Sigmoid colon (tissue), 7 donors: ENCODE results near the gene SPRED1. TPM values are rescaled to one million over a fixed set of nuclear protein-coding genes. Genes with fewer than 3 reads are reported as not detected.

ENCODE experiments used
- DNase-seq: peaks from one replicate; pipeline ENCODE4 v3.0.0-alpha.2; 2019
- H3K27ac ChIP-seq, 4 donors: fragments of 200-600 bp; sonication (generic); one replicate each; pipeline ENCODE4 v1.5.1; 2016 to 2019; ENCODE audit warnings: mild to moderate bottlenecking in 1 of 4
- H3K27me3 ChIP-seq, 3 donors: fragments of 200-600 bp; sonication (generic); one replicate each; pipeline ENCODE4 v1.5.1; 2019; ENCODE audit warnings: mild to moderate bottlenecking in 1 of 3
- H3K36me3 ChIP-seq, 4 donors: fragments of 200-600 bp; sonication (generic); one replicate each; pipeline ENCODE4 v1.5.1; 2016 to 2019
- H3K4me1 ChIP-seq, 4 donors: fragments of 200-600 bp; sonication (generic); one replicate each; pipeline ENCODE4 v1.5.1; 2017 to 2019
- H3K4me3 ChIP-seq, 4 donors: fragments of 200-600 bp; sonication (generic); one replicate each; pipeline ENCODE4 v1.5.1; 2017 to 2019; ENCODE audit warnings: mild to moderate bottlenecking in 2 of 4, moderate library complexity in 1 of 4
- H3K9me3 ChIP-seq, 4 donors: fragments of 200-600 bp in 3 of 4; sonication (generic) in 3 of 4; one replicate each; pipeline versions ENCODE4 v1.5.1 to v1.6.1; 2013 to 2019
- CTCF ChIP-seq, 4 experiments: fragments of 450-650 bp in 3 of 4; fragments of 200-600 bp in 1 of 4; IDR thresholded peaks; one replicate each; pipeline ENCODE4 v1.5.1; 2016 to 2019; ENCODE audit warnings: antibody characterized with exemption in 4 of 4, mild to moderate bottlenecking in 3 of 4, moderate library complexity in 2 of 4
- EP300 ChIP-seq, 4 donors: sonication (generic); formaldehyde crosslinking; IDR thresholded peaks; one replicate each; pipeline ENCODE4 v1.6.1; 2017; ENCODE audit warnings: antibody characterized with exemption in 4 of 4
- POLR2A ChIP-seq, 2 donors: fragments of 450-650 bp; IDR thresholded peaks; one replicate each; pipeline ENCODE4 v1.6.1; 2016; ENCODE audit warnings: antibody characterized with exemption in 2 of 2, mild to moderate bottlenecking in 2 of 2, moderate library complexity in 2 of 2
- POLR2AphosphoS5 ChIP-seq, 4 donors: sonication (generic); formaldehyde crosslinking; IDR thresholded peaks; one replicate each; pipeline ENCODE4 v1.6.1; 2017; ENCODE audit warnings: antibody characterized with exemption in 4 of 4
- WGBS, 2 donors: extraction: QIAGEN DNeasy Blood & Tissue Kit; methylation state at CpG; one replicate each; pipeline ENCODE4 v1.1.7; 2013; 5-methylcytosine and 5-hydroxymethylcytosine counted together
- intact Hi-C: fragments of 100-400 bp; cut with DNase I; formaldehyde crosslinking; loops from one replicate; pipeline ENCODE4 v1.15.1; 2023
- polyA plus RNA-seq, 3 donors: library from polyadenylated mRNA; stranded (reverse); fragments of 200-250 nt; gene quantifications; one replicate each; pipeline ENCODE4 v1.2.3, GENCODE V29; 2013
- total RNA-seq, 4 donors: library from RNA; depleted of rRNA; stranded (reverse); fragments of >200 nt; gene quantifications; one replicate each; pipeline ENCODE4 v1.1.0, GENCODE V29; 2016
- donor health status: healthy with polysubstance abuse.
- donor health status: Bipolar disorder and iron deficiency.
- donor health status: healthy.

SPRED1 gene
- total and polyA plus RNA-seq, 7 donors, result 6.8 to 17.8 (median 15.0) TPM

GRCh38 chr15:38238311-38238710, 14.3 kb upstream of the SPRED1 start:
- DNase-seq, result no peak
- TF ChIP-seq POLR2AphosphoS5 (IDR thresholded peaks at IDR 0.05) (no peak), POLR2A (IDR thresholded peaks at IDR 0.05) (no peak), EP300 (IDR thresholded peaks at IDR 0.05) (no peak), CTCF (IDR thresholded peaks at IDR 0.05) (no peak)
- H3K4me3 ChIP-seq, result no peak overlapping the region
- no peaks in the 10 kb centered on the region for H3K4me1 ChIP-seq
- 84 to 98% methylated on average over 2 of the region's 2 CpGs for WGBS, 2 donors
- H3K9me3 ChIP-seq, result no peaks in the 10 kb centered on the region
- H3K27ac ChIP-seq, result no peak overlapping the region
- intact Hi-C loops, result no loop called here
- H3K27me3 ChIP-seq, result no peaks in the 10 kb centered on the region
- H3K36me3 ChIP-seq, result no peaks in the 10 kb centered on the region

GRCh38 chr15:38242055-38242454, 10.6 kb upstream of the SPRED1 start:
- Histone ChIP-seq H3K27me3 (no peaks in the 10 kb centered on the region), H3K4me1 (no peaks in the 10 kb centered on the region), H3K36me3 (no peaks in the 10 kb centered on the region), H3K9me3 (no peaks in the 10 kb centered on the region), H3K27ac (no peak overlapping the region), H3K4me3 (no peak overlapping the region)
- no peak for TF ChIP-seq CTCF (IDR thresholded peaks at IDR 0.05)
- no peak for TF ChIP-seq POLR2AphosphoS5 (IDR thresholded peaks at IDR 0.05)
- no peak for TF ChIP-seq POLR2A (IDR thresholded peaks at IDR 0.05)
- no peak for TF ChIP-seq EP300 (IDR thresholded peaks at IDR 0.05)
- WGBS, 2 donors, result 22 to 47% methylated on average over 2 of the region's 2 CpGs
- DNase-seq, result no peak
- intact Hi-C loops, result no loop called here

GRCh38 chr15:38243278-38244055, 9.2 kb upstream of the SPRED1 start:
- intact Hi-C loops, result no loop called here
- 17 to 62% methylated on average over 6 of the region's 6 CpGs for WGBS, 2 donors

GRCh38 chr15:38247336-38247735, 5.3 kb upstream of the SPRED1 start:
- Histone ChIP-seq H3K4me3 (no peak overlapping the region), H3K27me3 (no peaks in the 10 kb centered on the region), H3K9me3 (no peaks in the 10 kb centered on the region), H3K27ac (no peak overlapping the region), H3K4me1 (peaks cover 0 to 8% (median 0%) of the 10 kb centered on the region in 4 donors), H3K36me3 (no peaks in the 10 kb centered on the region)
- intact Hi-C loops, result no loop called here
- WGBS, 2 donors, result 75 to 79% methylated on average over 3 of the region's 3 CpGs
- no peak for TF ChIP-seq POLR2AphosphoS5 (IDR thresholded peaks at IDR 0.05)
- TF ChIP-seq CTCF (IDR thresholded peaks at IDR 0.05), result no peak
- no peak for TF ChIP-seq POLR2A (IDR thresholded peaks at IDR 0.05)
- TF ChIP-seq EP300 (IDR thresholded peaks at IDR 0.05), result no peak
- DNase-seq, result no peak

More at GRCh38 chr15:38243278-38244055, 9.2 kb upstream of the SPRED1 start:
- TF ChIP-seq POLR2A (IDR thresholded peaks at IDR 0.05) (no peak), POLR2AphosphoS5 (IDR thresholded peaks at IDR 0.05) (no peak), CTCF (IDR thresholded peaks at IDR 0.05) (no peak), EP300 (IDR thresholded peaks at IDR 0.05) (no peak)
- Histone ChIP-seq H3K27ac (no peak overlapping the region), H3K4me3 (no peak overlapping the region), H3K4me1 (no peaks in the 10 kb centered on the region), H3K27me3 (no peaks in the 10 kb centered on the region), H3K36me3 (no peaks in the 10 kb centered on the region), H3K9me3 (no peaks in the 10 kb centered on the region)
- DNase-seq, result no peak
